Activated naive CD4-positive, alpha-beta T cell treated with anti-CD3 and anti-CD28 coated beads, Interleukin-2, amount 50 U/mL, for 72 hours (primary cell): Measurements from ENCODE around the gene TPK1. TPM values are rescaled to one million over a fixed set of nuclear protein-coding genes. Genes with fewer than 3 reads are reported as not detected.
"Not testable (repeated sequence)": the region's sequence is repeated elsewhere in the genome, so short reads cannot be mapped to it uniquely, and the experiment has no call there.

Source experiments
- ATAC-seq, 2 donors: fragments of 150-1000 bp; cut with Tn5 transposase; 2 replicates each; pipeline ENCODE4 v1.10.0; 2021; ENCODE audit warnings: mild to moderate bottlenecking in 2 of 2, moderate library complexity in 2 of 2
- DNase-seq, 2 donors: peaks; one replicate each; pipeline ENCODE4 v3.0.0; 2021 to 2022; ENCODE audit warnings: low spot score in 2 of 2
- H3K27ac Mint-ChIP-seq, 2 donors: one replicate each; pipeline ENCODE4 v1.8.0; 2022; ENCODE audit warnings: mild to moderate bottlenecking in 2 of 2, mixed read lengths in 2 of 2
- H3K36me3 Mint-ChIP-seq, 2 donors: one replicate each; pipeline ENCODE4 v1.8.0; 2022; ENCODE audit warnings: mixed read lengths in 2 of 2
- H3K9me3 Mint-ChIP-seq, 2 donors: one replicate each; pipeline ENCODE4 v1.8.0; 2022; ENCODE audit warnings: mixed read lengths in 2 of 2
- total RNA-seq, 2 donors: library from RNA; stranded (reverse); gene quantifications; one replicate each; pipeline ENCODE4 v1.2.3, GENCODE V29; 2022

The TPK1 gene
- total RNA-seq, 2 donors from 2014 or later, result 20.8 to 23.1 TPM

DNA sequence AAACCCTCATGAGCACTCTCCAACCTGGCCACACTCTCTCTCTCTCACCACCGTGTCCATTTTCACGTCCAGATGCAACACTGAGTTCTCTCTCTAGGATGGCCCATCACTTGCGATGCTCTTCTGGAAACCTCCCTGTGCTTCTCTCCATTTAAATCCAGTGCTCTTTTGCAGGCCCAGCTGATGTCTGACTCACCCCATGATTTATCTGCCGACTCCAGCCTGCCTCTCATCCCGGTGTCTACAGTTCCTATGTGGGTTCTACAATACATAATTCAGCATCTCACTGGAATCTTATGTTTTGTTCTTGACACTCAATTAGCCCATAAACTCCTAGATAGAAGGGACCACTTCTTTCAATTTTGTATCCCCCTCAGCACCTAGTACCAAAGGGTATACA lies 5.0 kb downstream of the TPK1 start:
- no peak for DNase-seq
- ATAC-seq, result no peak
- Mint-ChIP-seq H3K9me3 (peaks cover 0 to 4% of the 10 kb centered on the region in 2 donors), H3K36me3 (peaks cover 5 to 36% of the 10 kb centered on the region in 2 donors), H3K27ac (peak overlapping the region; percentile 19 to 57)

GRCh38 chr7:144830024-144830785 lies 5.6 kb downstream of the TPK1 start:
- Mint-ChIP-seq H3K36me3 (peaks cover 2 to 38% of the 10 kb centered on the region in 2 donors), H3K9me3 (peaks cover 0 to 4% of the 10 kb centered on the region in 2 donors), H3K27ac (peak overlapping the region in 1 of 2 donors; percentile 19)
- ATAC-seq, result peak; percentile 9 to 61
- no peak for DNase-seq

DNA sequence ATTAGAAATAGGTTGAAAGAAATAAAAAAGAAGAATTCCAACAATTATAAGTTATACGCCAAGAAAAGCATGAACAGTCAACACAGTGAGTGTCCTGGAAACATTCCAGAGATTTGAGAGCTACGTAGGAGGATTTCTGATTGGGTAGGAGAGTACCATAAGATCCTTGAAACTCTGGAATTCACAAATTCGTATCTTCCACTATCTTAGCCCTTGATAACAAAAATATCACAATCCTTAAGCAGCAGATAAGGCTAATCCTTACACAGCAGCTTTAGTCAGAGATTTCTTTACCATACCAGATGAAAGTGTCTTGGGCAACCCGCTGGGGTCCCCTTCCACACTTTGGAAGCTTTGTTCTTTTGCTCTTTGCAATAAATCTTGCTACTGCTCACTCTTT lies 8.2 kb downstream of the TPK1 start:
- Mint-ChIP-seq H3K27ac (no peak overlapping the region), H3K9me3 (peaks cover 0 to 4% of the 10 kb centered on the region in 2 donors), H3K36me3 (peaks cover 0 to 38% of the 10 kb centered on the region in 2 donors)
- ATAC-seq (no peak), DNase-seq (no peak)

DNA sequence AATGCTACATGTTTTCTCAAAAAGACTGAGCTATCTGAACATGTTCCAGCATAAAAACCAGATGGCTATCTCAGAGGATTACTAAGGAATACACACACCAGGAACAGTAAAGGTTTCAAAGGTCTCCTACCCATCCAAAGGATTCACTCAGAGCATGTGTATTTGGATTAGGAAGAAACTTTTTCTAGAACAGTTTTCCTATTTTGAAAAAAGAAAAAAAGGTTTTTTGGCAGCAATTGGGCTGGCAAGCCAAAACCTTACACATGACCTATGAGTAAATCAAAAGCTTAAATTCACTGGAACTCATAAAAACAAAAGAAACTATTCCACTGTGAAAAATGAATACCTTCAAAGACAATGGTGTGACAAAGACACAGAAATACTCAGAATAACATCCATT lies 9.6 kb downstream of the TPK1 start:
- peaks cover 0 to 38% of the 10 kb centered on the region in 2 donors for H3K36me3 Mint-ChIP-seq
- ATAC-seq, result no peak
- no peak for DNase-seq
- peaks cover 0 to 4% of the 10 kb centered on the region in 2 donors for H3K9me3 Mint-ChIP-seq
- H3K27ac Mint-ChIP-seq, result peak overlapping the region in 1 of 2 donors; percentile 17

- peaks cover 0 to 40% of the 10 kb centered on the region in 2 donors for H3K36me3 Mint-ChIP-seq
- no peaks in the 10 kb centered on the region for H3K9me3 Mint-ChIP-seq
- DNase-seq (no peak), ATAC-seq (no peak)
- H3K27ac Mint-ChIP-seq, result peak overlapping the region in 1 of 2 donors; percentile 87
Observed at GRCh38 chr7:144824360-144824759, 11.5 kb downstream of the TPK1 start.

GRCh38 chr7:144822223-144822622 lies 13.6 kb downstream of the TPK1 start:
- Mint-ChIP-seq H3K9me3 (no peaks in the 10 kb centered on the region), H3K36me3 (peaks cover 0 to 50% of the 10 kb centered on the region in 2 donors), H3K27ac (peak overlapping the region; percentile 87 to 93)
- DNase-seq (no peak), ATAC-seq (peak in 1 of 2 donors; percentile 3)

DNA sequence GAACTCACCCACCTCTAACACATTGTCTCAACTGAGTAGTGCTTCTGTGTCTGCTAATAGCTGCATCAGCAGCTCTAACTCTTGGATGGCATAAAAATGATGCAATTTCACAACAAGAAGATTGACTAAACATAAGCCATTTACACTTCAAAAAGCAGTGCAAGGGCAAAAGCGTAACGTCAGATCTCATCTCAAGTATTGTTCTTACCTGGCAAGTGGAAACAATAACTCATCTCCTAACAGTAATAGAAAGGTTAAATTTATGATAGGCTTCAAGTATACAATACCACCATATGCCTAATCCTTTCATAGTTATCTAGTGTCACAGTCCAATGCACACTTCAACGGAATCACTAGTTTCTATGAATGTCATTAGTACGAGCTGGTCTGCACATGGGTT lies 14.8 kb downstream of the TPK1 start:
- H3K36me3 Mint-ChIP-seq, result peaks cover 0 to 49% of the 10 kb centered on the region in 2 donors
- no peaks in the 10 kb centered on the region for H3K9me3 Mint-ChIP-seq

GRCh38 chr7:144820552-144820951 lies 15.3 kb downstream of the TPK1 start:
- H3K36me3 Mint-ChIP-seq, result peaks cover 0 to 48% of the 10 kb centered on the region in 2 donors
- DNase-seq (no peak), ATAC-seq (peak; percentile 53 to 55)

More for the DNA sequence above, 14.8 kb downstream of the TPK1 start:
- DNase-seq (peak in 1 of 2 donors; percentile 20), ATAC-seq (peak; percentile 79 to 89)
- H3K27ac Mint-ChIP-seq, result peak overlapping the region; percentile 87 to 96

DNA sequence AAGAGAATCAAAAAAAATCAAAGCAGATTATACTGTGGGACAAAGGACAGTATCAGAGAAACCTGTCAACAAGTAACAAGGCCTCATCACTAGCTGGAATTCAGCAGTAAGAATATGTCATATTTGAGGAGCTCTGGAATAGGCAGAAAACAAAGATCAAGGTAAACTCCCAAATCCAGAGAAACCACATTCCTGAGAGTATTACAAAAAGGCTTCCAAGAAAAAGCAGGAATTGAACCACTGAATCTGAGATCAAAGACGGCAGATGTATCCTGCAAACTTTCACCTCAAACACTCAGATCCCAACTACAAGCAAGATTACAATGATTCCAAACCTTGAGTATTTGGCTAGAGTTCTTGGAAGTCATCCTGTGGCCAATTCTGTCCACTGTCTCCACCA lies 16.3 kb downstream of the TPK1 start:
- no peaks in the 10 kb centered on the region for H3K9me3 Mint-ChIP-seq
- peaks cover 0 to 40% of the 10 kb centered on the region in 2 donors for H3K36me3 Mint-ChIP-seq
- H3K27ac Mint-ChIP-seq, result peak overlapping the region; percentile 87 to 96
- ATAC-seq (no peak), DNase-seq (no peak)

More at GRCh38 chr7:144820552-144820951, 15.3 kb downstream of the TPK1 start:
- H3K9me3 Mint-ChIP-seq, result no peaks in the 10 kb centered on the region
- H3K27ac Mint-ChIP-seq, result peak overlapping the region; percentile 87 to 96

GRCh38 chr7:144818511-144818910 lies 17.3 kb downstream of the TPK1 start:
- H3K27ac Mint-ChIP-seq, result peak overlapping the region; percentile 87 to 96
- H3K9me3 Mint-ChIP-seq, result no peaks in the 10 kb centered on the region
- DNase-seq, result peak in 1 of 2 donors; percentile 16
- H3K36me3 Mint-ChIP-seq, result peaks cover 0 to 35% of the 10 kb centered on the region in 2 donors
- ATAC-seq, result peak; percentile 23 to 53

GRCh38 chr7:144817001-144817400 lies 18.9 kb downstream of the TPK1 start:
- H3K36me3 Mint-ChIP-seq, result peaks cover 0 to 39% of the 10 kb centered on the region in 2 donors

DNA sequence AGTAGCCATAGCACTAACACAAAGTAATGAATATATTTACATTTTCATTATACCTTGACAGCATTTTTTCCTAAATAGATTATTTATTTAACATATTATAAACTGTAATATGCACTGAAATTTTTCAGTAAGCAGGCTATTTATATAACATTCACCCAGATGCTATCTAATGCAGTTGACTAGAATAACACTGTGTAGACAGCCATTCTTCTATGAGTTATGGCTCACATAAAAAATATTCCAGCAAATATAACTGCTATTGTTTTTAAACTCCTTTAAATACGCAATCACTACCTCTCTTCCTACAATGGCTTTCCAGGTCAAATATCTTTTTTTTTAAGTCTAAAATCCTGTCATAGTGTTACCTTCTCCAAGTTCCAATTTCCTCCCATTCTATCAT lies 21.6 kb downstream of the TPK1 start:
- peaks cover 0 to 4% of the 10 kb centered on the region in 2 donors for H3K9me3 Mint-ChIP-seq
- H3K36me3 Mint-ChIP-seq, result peaks cover 0 to 37% of the 10 kb centered on the region in 2 donors
- no peak for ATAC-seq
- peak overlapping the region in 1 of 2 donors; percentile 4 for H3K27ac Mint-ChIP-seq
- no peak for DNase-seq

More at GRCh38 chr7:144817001-144817400, 18.9 kb downstream of the TPK1 start:
- H3K27ac Mint-ChIP-seq, result peak overlapping the region in 1 of 2 donors; percentile 65
- no peak for DNase-seq
- ATAC-seq, result no peak
- no peaks in the 10 kb centered on the region for H3K9me3 Mint-ChIP-seq

DNA sequence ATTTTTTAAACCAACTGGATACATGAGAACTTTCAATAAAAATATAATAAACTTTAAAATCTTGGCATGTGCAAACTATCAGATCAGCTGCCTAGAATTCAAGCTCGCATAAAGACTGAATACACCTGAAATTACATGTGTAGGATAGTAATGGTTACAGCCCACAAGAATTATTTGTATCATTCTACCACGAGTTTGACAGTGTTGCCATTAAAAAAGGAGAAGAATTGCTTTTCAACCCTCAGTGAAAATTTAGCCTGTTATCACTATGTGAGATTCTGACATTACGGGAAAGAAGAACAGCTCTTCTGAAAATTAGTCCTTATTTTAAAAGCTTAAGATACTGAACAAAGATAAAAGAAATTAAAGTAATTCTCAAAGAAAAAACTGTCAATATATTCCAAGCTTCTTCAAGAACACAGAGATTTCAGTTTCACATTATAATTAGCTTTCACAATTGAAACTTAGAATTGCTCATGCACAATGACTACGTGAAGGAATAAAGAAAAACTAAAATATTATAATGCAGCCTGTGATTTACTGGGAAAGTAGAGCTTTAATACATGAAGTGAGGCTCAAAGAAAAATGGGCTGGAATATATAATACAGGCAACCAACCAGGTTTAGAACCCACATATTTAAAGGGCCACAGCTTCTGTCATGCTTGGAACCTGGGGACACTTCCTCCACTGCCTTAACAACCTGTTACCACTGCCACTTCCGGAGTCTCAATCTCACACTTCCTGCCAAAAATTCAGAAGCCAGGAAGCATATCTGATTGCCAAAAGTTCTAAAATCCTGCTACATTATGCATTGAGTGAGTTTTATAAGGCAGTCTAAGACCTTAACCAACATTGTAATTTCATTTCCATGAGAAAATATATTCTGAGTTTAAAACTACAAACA lies 23.2 kb downstream of the TPK1 start:
- Mint-ChIP-seq H3K27ac (peak overlapping the region; percentile 78 to 93), H3K36me3 (peaks cover 0 to 26% of the 10 kb centered on the region in 2 donors), H3K9me3 (peaks cover 0 to 4% of the 10 kb centered on the region in 2 donors)
- DNase-seq (peak in 1 of 2 donors; percentile 18), ATAC-seq (peak; percentile 91 to 96)

DNA sequence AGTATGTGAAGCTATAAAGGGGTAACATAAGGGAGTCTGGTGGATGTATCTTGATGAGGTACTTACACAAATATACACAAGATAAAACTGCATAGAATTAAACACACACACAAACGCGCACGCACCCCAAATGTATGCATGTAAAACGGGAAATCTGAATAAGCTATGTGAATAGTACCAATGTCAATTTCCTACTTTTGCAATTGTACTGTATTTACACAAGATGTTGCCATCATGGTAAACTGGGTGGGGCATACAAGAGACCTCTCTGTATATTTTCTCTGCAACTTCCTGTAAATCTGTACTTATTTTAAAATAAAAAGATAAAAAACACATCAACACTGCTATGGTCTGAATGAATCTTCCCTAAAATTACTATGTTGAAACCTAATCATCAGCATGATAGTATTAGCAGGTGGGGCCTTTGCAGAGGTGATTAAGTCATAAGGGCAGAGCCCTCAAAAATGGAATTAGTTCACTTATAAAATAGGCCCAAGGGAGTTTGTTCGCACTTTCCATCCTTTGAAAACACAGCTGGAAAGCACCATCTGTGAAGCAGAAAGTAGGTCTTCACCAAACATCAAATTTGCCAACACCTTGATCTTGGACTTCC lies 30.1 kb downstream of the TPK1 start:
- Mint-ChIP-seq H3K36me3 (peaks cover 18 to 42% of the 10 kb centered on the region in 2 donors), H3K9me3 (peaks cover 0 to 18% of the 10 kb centered on the region in 2 donors), H3K27ac (no peak overlapping the region)
- ATAC-seq, result no peak
- no peak for DNase-seq

DNA sequence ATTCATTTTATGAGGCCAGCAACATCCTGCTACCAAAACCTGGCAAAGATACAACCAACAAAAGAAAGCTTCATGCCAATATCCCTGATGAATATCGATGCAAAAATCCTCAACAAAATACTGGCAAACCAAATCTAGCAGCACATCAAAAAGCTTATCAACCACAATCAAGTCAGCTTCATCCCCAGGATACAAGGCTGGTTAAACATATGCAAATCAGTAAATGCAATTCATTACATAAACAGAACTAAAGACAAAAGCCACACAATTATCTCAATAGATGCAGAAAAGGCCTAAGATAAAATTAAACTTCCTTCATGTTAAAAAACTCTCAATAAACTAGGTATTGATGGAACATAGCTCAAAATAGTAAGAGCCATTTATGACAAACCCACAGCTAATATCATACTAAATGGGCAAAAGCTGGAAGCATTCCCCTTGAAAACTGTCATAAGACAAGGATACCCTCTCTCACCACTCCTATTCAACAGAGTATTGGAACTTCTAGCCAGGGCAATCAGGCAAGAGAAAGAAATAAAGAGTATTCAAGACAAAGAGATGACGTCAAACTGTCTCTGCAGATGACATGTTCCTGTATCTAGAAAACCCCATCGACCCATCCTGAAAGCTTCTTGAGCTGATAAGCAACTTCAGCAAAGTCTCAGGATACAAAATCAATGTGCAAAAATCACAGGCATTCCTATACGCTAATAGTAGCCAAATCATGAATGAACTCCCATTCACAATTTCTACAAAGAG lies 35.0 kb downstream of the TPK1 start:
- peaks cover 12 to 38% of the 10 kb centered on the region in 2 donors for H3K9me3 Mint-ChIP-seq
- not testable (repeated sequence) for H3K27ac Mint-ChIP-seq, ATAC-seq

GRCh38 chr7:144796919-144797318 lies 38.9 kb downstream of the TPK1 start:
- Mint-ChIP-seq H3K9me3 (peaks cover 12 to 30% of the 10 kb centered on the region in 2 donors), H3K27ac (peak overlapping the region in 1 of 2 donors; percentile 52), H3K36me3 (peaks cover 41 to 42% of the 10 kb centered on the region in 2 donors)
- ATAC-seq (no peak), DNase-seq (no peak)

More for the DNA sequence above, 35.0 kb downstream of the TPK1 start:
- not testable (repeated sequence) for DNase-seq
- peaks cover 49 to 66% of the 10 kb centered on the region in 2 donors for H3K36me3 Mint-ChIP-seq
